SH-SY5Y (cell line): ENCODE measurements around the gene INTS11.

Experiments
- GATA2 ChIP-seq: IDR thresholded peaks from 2 replicates; pipeline ENCODE4 v1.6.1; 2011; ENCODE audit warnings: mild to moderate bottlenecking, low read depth, low read length
- GATA3 ChIP-seq: IDR thresholded peaks from 2 replicates; pipeline ENCODE4 v1.6.1; 2011; ENCODE audit warnings: low read depth, mild to moderate bottlenecking, low read length, moderate library complexity

DNA sequence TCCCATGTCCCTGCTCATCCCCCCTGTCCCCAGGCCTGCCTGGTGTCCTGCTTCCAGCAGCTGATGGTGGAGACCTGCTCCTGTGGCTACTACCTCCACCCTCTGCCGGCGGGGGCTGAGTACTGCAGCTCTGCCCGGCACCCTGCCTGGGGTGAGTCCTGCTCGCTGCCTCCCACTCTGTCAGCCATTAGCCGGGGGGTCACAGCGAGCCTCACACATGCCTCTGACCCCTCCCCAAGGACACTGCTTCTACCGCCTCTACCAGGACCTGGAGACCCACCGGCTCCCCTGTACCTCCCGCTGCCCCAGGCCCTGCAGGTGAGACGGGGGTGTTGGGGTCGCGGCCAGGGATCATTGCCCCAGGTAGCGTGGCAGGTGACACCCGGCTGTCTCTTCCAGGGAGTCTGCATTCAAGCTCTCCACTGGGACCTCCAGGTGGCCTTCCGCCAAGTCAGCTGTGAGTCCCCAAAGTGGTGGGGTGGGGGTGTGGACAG lies 34.2 kb downstream of the INTS11 start:
- TF ChIP-seq GATA3 (no peak), GATA2 (no peak)
